NCI-H1417 treated with DMSO at 0.1 percent for 48 hours (cell line): ENCODE measurements around the gene CHAF1A.

Experiments used
- DNase-seq: peaks from one replicate; lab custom pipeline; 2025; lab: John Stamatoyannopoulos, UW

The CHAF1A gene

GRCh38 chr19:4441994-4442818 is 39.8 kb downstream of the CHAF1A start:
- no peak for DNase-seq

- no peak for DNase-seq
Measured at GRCh38 chr19:4442819-4443146, 40.3 kb downstream of the CHAF1A start.

DNA sequence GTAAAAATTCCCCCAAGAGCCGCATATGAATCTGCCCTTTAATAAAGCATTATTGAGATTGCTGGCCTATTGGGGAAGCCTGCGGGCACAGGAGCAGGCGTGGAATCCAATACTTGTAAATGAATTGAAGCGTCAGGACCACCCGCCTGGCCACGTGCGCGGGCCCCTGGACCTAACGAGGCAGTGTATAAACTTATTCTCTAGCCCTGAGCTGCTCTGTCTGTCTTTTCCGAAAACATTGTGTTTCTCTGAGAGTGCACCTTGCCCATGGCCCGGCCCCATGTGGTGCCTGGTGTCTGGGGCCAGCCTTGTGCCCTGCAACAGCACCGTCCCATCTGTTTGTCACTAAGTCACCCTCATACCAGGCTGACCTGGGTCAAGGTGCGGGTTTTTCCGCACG is 40.7 kb downstream of the CHAF1A start:
- no peak for DNase-seq

GRCh38 chr19:4443966-4444764 is 41.7 kb downstream of the CHAF1A start:
- no peak for DNase-seq

- no peak for DNase-seq
Measured at GRCh38 chr19:4444765-4445741, 42.6 kb downstream of the CHAF1A start.

GRCh38 chr19:4445963-4446703 is 43.7 kb downstream of the CHAF1A start:
- no peak for DNase-seq

DNA sequence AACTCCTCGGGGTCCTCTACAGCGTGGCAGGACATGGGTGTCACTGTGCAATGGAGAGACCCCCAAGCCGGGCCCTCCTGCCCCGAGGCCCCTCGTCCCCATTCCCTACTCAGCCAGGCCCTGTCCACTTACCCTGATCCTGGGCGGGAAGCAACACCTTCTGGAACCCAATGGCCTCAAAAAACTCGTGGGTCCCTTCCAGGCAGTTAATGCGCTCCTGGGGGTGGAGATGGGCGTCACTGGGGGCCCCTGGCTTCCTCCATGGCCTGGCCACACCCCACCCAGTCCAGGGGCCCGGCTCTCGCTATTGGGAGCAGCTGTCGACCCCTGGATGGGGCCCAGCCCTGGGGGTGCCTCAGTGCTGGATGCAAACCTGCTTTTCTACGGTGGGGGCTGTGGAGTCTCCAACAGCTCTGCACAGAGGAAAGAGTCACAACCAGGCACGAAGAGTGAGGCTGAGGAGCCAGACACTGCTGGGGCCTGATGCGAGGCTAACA is 44.3 kb downstream of the CHAF1A start:
- DNase-seq = no peak

GRCh38 chr19:4447327-4448146 is 45.1 kb downstream of the CHAF1A start:
- DNase-seq = no peak

DNA sequence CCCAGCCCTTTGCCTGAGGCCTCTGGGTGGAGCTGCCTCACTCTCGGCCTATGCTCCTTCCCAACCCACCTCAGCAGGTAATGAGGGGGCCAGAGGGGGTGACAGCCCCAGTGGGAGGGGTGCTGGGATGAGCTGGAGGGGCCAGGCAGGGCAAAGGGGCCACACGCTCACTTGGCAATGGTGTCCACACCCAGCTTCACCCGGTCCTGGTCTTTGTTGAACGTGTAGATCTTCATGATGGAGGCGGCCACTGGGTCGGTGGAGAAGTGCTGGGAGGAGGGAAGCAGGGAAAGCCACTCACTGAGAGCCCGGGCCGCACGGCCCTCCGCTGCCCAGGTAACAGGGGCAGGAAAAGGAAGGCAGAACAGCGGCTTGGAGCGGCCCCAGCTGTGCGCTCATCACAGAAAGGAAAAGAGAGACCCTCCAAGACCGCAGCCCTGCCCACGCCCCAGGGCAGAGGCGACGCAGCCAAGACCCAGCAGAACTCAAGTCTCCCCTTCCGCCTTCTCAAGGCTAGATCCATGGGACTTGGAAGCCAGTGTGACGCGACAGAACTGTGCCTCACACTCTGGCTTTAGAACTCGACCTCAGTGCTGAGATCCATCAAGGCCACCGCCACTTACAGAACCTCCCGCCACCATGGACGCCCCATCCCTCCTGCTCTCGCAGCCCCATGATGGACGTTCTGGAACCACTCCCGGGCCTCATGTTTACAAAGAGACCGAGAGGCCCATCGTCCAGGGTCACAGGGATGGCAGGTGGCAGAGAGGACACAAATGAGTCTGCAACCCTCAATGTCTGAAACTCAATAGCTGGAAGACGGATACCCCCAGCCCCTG is 45.9 kb downstream of the CHAF1A start:
- DNase-seq = no peak

- DNase-seq = no peak
Measured at GRCh38 chr19:4449022-4449638, 46.7 kb downstream of the CHAF1A start.

- no peak for DNase-seq
Measured at GRCh38 chr19:4449639-4450028, 47.2 kb downstream of the CHAF1A start.

- no peak for DNase-seq
Measured at GRCh38 chr19:4452230-4452990, 50.0 kb downstream of the CHAF1A start.

DNA sequence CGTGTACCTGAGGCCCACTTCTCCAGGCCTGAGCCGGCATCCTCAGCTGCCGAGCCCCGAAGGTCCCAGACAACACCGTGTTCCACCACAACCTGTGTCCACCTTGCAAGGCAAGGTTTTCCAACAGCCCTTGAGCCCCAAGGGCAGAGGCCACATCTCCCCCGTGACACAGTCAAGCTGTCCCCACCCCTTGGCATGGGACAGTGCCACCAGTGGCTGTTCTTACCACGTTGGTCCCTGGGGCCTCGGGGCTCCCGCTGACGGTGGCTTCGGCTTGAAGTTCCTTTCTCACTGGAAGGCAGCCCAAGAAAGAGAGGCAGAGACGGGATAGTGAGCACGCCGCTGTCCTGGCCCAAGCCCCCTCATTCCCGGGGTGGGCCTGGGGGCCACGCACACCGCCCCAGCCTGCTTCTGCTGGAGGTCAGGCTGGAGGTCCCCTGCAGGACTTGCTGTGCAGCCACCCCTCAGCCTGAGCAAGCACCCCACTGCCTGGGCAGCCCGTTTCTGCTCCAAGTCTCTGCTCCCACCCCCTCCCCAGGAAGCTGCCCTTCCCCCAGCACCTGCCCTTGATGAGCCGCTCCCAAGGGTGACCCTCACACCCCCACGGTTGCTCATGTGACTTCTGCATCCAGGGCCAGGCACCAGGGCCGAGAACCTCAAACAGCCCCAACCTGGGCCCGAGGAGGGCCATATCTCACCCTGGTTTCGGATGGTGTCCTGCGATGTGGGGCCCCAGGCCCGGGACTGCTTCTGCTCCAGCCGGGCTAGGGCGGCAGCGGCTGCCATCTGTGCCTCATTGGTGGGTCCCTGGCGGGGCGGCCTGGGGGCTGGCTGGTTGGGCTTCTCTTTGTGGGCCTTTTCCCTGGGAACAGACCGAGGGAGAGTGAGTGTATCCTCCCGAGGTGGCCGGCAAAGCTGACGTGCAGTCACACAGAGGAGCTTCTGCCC is 51.1 kb downstream of the CHAF1A start:
- no peak for DNase-seq

GRCh38 chr19:4454747-4455718 is 52.6 kb downstream of the CHAF1A start:
- DNase-seq = no peak

DNA sequence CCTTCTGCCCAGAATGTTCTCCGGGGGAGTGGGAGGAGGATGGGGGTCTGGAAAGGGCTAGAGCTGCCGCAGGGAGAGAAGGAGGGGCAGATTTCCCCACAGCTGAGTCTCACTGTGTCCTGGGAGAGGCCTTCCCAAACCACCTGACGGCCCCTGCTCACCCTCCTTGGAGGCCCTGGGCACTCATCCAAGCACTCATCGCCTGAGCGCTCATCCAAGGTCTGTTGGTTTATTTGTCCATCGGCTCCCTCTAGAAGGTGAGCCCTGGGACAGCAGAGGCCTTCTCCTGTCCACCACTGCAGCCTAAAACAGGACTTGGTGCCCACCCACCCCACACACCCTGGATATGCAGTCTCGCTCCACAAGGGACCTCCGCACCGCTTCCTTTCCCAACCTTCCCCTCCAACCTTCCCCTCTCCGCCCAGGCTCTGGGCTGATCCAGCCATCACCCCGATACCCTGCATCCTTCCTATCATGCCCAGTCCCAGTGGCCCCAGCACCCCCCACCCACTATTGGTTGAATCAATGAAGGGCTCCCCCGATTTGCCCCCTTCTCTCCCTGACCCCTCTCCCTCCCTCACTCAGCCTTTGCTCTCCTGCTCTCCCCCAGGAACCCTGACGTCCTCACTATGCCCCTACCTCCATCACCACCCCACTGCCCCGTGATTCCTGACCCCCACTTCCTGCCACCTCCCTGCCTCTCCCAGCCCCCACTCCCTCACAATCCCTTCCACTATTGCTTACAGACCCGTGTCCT is 53.5 kb downstream of the CHAF1A start:
- DNase-seq = no peak
